Heart left ventricle (tissue), 13 donors: ENCODE measurements around the gene KRT16.

Experiments used
- POLR2A ChIP-seq, 2 donors: fragments of 450-650 bp; IDR thresholded peaks; one replicate each; pipeline ENCODE4 v1.6.1; 2017; ENCODE audit warnings: antibody characterized with exemption in 2 of 2, mild to moderate bottlenecking in 2 of 2, moderate library complexity in 2 of 2
- TF ChIP-seq, protein P1 (sequence below), 12 donors: fragments of 200-600 bp; sonication (generic) in 4 of 12; IDR thresholded peaks; one replicate each; pipeline versions ENCODE4 v1.5.0 to v1.8.0; 2018 to 2022; ENCODE audit warnings: antibody characterized with exemption in 12 of 12, mild to moderate bottlenecking in 5 of 12
- donor health status: ischemic (EF 13 %, LVEDD 7.1; RV severe dilation, severe dysfunction).
- donor health status: DM: no; HTN: yes; CAD: no.
- donor health status: DM: no; HTN: no; CAD: no.
- donor health status: ischemic (EF 25% LVEDD 6.9; RV normal size, moderate dysfunction).
- donor health status: ischemic (EF 25% LVEDD 5.7; RV mildly dilated, moderate dysfunction).
- donor health status: ischemic (EF 35%, LVEDD 5.7; RV mildly dilated, moderate dysfunction).
- donor health status: nonischemic (EF 11% LVEDD 7.7; RV severe dilation, severe dysfunction).
- donor health status: DM: yes; HTN: yes; CAD: no.
- donor health status: PGD.
- donor health status: ischemic (EF 29% LVEDD 5.4; RV normal size, mild dysfunction).
- donor health status: nonischemic (EF 23%, LVEDD 6.1; RV moderate dilation, normal function).

DNA sequence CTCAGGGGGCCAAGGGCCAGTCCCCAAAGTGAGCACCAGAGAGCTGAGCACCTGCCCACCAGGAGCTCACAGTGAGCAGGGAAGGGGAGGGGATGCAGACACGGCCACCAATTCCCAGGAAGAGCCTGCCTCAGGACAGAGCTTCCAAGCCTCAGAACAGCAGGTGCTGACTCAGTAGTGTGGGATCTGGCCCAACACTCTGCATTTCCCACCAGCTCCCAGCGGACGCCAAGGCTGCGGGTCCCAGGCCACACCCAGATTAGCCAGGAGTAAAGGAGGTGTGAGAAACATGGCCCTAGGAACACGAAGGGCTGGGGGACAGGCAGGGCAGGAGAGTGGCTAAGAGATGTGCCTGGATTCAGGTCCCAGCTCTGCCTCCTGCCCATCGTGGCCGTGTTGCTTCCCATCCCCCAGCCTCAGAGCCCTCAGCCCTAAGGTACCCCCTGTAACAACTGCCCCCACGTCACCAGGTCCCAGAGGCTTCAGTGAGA is 47.7 kb upstream of the KRT16 start:
- TF ChIP-seq, protein P1, sequence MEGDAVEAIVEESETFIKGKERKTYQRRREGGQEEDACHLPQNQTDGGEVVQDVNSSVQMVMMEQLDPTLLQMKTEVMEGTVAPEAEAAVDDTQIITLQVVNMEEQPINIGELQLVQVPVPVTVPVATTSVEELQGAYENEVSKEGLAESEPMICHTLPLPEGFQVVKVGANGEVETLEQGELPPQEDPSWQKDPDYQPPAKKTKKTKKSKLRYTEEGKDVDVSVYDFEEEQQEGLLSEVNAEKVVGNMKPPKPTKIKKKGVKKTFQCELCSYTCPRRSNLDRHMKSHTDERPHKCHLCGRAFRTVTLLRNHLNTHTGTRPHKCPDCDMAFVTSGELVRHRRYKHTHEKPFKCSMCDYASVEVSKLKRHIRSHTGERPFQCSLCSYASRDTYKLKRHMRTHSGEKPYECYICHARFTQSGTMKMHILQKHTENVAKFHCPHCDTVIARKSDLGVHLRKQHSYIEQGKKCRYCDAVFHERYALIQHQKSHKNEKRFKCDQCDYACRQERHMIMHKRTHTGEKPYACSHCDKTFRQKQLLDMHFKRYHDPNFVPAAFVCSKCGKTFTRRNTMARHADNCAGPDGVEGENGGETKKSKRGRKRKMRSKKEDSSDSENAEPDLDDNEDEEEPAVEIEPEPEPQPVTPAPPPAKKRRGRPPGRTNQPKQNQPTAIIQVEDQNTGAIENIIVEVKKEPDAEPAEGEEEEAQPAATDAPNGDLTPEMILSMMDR (IDR thresholded peaks at IDR 0.05), result no peak
- no peak for TF ChIP-seq POLR2A (IDR thresholded peaks at IDR 0.05)
